Gastrocnemius medialis (tissue), 4 donors: ENCODE measurements around the gene ASB2.

Experiments used
- CTCF ChIP-seq, 5 experiments: fragments of 450-650 bp in 3 of 5; fragments of 200-600 bp in 2 of 5; sonication (generic) in 2 of 5; IDR thresholded peaks in 4 of 5; conservative IDR thresholded peaks in 1 of 5; 1 replicate in 4 of 5; 2 replicates in 1 of 5; pipeline ENCODE4 v1.5.1; 2016 to 2019; ENCODE audit warnings: antibody characterized with exemption in 5 of 5, mild to moderate bottlenecking in 3 of 5, moderate library complexity in 3 of 5
- POLR2A ChIP-seq, 2 donors: fragments of 450-650 bp; IDR thresholded peaks; one replicate each; pipeline ENCODE4 v1.6.1; 2017; ENCODE audit warnings: antibody characterized with exemption in 2 of 2, mild to moderate bottlenecking in 2 of 2, moderate library complexity in 2 of 2

- TF ChIP-seq CTCF (IDR thresholded peaks at IDR 0.05 in 4 of 5, conservative IDR thresholded peaks at IDR 0.05 in 1 of 5) (no peak), POLR2A (IDR thresholded peaks at IDR 0.05) (no peak)
Measured at GRCh38 chr14:93954516-93954830, 21.9 kb downstream of the ASB2 start.
